Mesenchymal stem cell (in vitro differentiated cells and primary cell): ENCODE measurements around the gene SYNGR3.

ENCODE experiments used
- DNase-seq: peaks from one replicate; pipeline ENCODE4 v3.0.0-alpha.2; 2013
- H2AFZ ChIP-seq: one replicate; pipeline ENCODE4 v1.6.1; 2013; ENCODE audit warnings: low read depth, mild to moderate bottlenecking, control low read depth, inconsistent platforms, low read length, moderate library complexity
- H2AK5ac ChIP-seq: 2 replicates; pipeline ENCODE4 v1.6.1; 2013; ENCODE audit warnings: low read length, moderate library complexity, mild to moderate bottlenecking, inconsistent platforms; ENCODE audit not compliant: severe bottlenecking
- H2BK120ac ChIP-seq: one replicate; pipeline ENCODE4 v1.6.1; 2013; ENCODE audit warnings: low read depth, mild to moderate bottlenecking, inconsistent platforms, low read length, moderate library complexity
- H2BK12ac ChIP-seq, 2 experiments: one replicate each; pipeline ENCODE4 v1.6.1; 2013; ENCODE audit warnings: inconsistent platforms in 2 of 2, low read length in 2 of 2, mild to moderate bottlenecking in 2 of 2, moderate library complexity in 2 of 2, control low read depth in 1 of 2
- H2BK15ac ChIP-seq: one replicate; pipeline ENCODE4 v1.6.1; 2013; ENCODE audit warnings: mild to moderate bottlenecking, low read depth, inconsistent platforms; ENCODE audit not compliant: poor library complexity, severe bottlenecking
- H2BK5ac ChIP-seq: 2 replicates; pipeline ENCODE4 v1.6.1; 2013; ENCODE audit warnings: low read depth, mild to moderate bottlenecking, low read length, control low read depth, inconsistent platforms; ENCODE audit not compliant: poor library complexity, severe bottlenecking
- H3K14ac ChIP-seq, 2 experiments: one replicate each; pipeline ENCODE4 v1.6.1; 2013; ENCODE audit warnings: inconsistent platforms in 2 of 2, low read length in 2 of 2, control low read depth in 1 of 2, mild to moderate bottlenecking in 1 of 2, moderate library complexity in 1 of 2
- H3K18ac ChIP-seq, 2 experiments: one replicate each; pipeline ENCODE4 v1.6.1; 2013; ENCODE audit warnings: inconsistent platforms in 2 of 2, low read length in 2 of 2, control low read depth in 1 of 2, low read depth in 1 of 2, mild to moderate bottlenecking in 1 of 2
- H3K23ac ChIP-seq, 2 experiments: one replicate each; pipeline ENCODE4 v1.6.1; 2013; ENCODE audit warnings: inconsistent platforms in 2 of 2, low read length in 2 of 2, mild to moderate bottlenecking in 2 of 2, moderate library complexity in 2 of 2, control low read depth in 1 of 2
- H3K27ac ChIP-seq: 2 replicates; pipeline ENCODE4 v1.5.1; 2013; ENCODE audit warnings: mild to moderate bottlenecking, moderate library complexity, low read length, control low read depth, inconsistent platforms; ENCODE audit not compliant: poor library complexity, severe bottlenecking
- H3K27me3 ChIP-seq, 2 experiments: 2 replicates each; pipeline versions ENCODE4 v1.6.1 to v1.7.0; 2013; ENCODE audit warnings: low read length in 2 of 2, mild to moderate bottlenecking in 2 of 2, moderate library complexity in 2 of 2, control low read depth in 1 of 2, inconsistent platforms in 1 of 2; ENCODE audit not compliant: control insufficient read depth in 1 of 2, insufficient read depth in 1 of 2
- H3K36me3 ChIP-seq, 2 experiments: 2 replicates each; pipeline versions ENCODE4 v1.6.1 to v1.7.0; 2013; ENCODE audit warnings: low read length in 2 of 2, control low read depth in 1 of 2, inconsistent platforms in 1 of 2, low read depth in 1 of 2, mild to moderate bottlenecking in 1 of 2; ENCODE audit not compliant: insufficient read depth in 2 of 2, control insufficient read depth in 1 of 2
- H3K4ac ChIP-seq, 2 experiments: one replicate each; pipeline ENCODE4 v1.6.1; 2013; ENCODE audit warnings: inconsistent platforms in 2 of 2, low read length in 2 of 2, mild to moderate bottlenecking in 2 of 2, moderate library complexity in 2 of 2, control low read depth in 1 of 2, low read depth in 1 of 2
- H3K4me1 ChIP-seq: 2 replicates; pipeline ENCODE4 v1.6.1; 2013; ENCODE audit warnings: low read depth, low read length, control low read depth; ENCODE audit not compliant: control insufficient read depth, insufficient read depth
- H3K4me2 ChIP-seq: 2 replicates; pipeline ENCODE4 v1.6.1; 2013; ENCODE audit warnings: low read length, mild to moderate bottlenecking, inconsistent platforms; ENCODE audit not compliant: poor library complexity, severe bottlenecking
- H3K4me3 ChIP-seq, 2 experiments: 2 replicates each; pipeline versions ENCODE4 v1.5.1 to v1.7.0; 2013; ENCODE audit warnings: low read length in 2 of 2, mild to moderate bottlenecking in 2 of 2, control low read depth in 1 of 2, low read depth in 1 of 2; ENCODE audit not compliant: insufficient read depth in 1 of 2
- H3K79me1 ChIP-seq: replicated peaks from 2 replicates; pipeline ENCODE4 v1.6.1; 2013; ENCODE audit warnings: mild to moderate bottlenecking, control low read depth, low read length, inconsistent platforms; ENCODE audit not compliant: poor library complexity, severe bottlenecking
- H3K9ac ChIP-seq: 2 replicates; pipeline ENCODE4 v1.7.0; 2013; ENCODE audit warnings: mild to moderate bottlenecking, low read length, moderate library complexity
- H3K9me3 ChIP-seq: 2 replicates; pipeline ENCODE4 v1.7.0; 2013; ENCODE audit warnings: mild to moderate bottlenecking, low read length; ENCODE audit not compliant: control insufficient read depth
- H4K8ac ChIP-seq: one replicate; pipeline ENCODE4 v1.6.1; 2013; ENCODE audit warnings: inconsistent platforms, mild to moderate bottlenecking, low read length, moderate library complexity
- H4K91ac ChIP-seq: one replicate; pipeline ENCODE4 v1.6.1; 2013; ENCODE audit warnings: mild to moderate bottlenecking, low read length, inconsistent platforms
- WGBS: methylation state at CpG from one replicate; pipeline ENCODE4 v1.1.7; 2013; ENCODE audit warnings: mixed read lengths; 5-methylcytosine and 5-hydroxymethylcytosine counted together

SYNGR3 gene

GRCh38 chr16:1942047-1942809 is 47.5 kb upstream of the SYNGR3 start:
- Histone ChIP-seq H4K8ac (peak overlapping the region; percentile 70), H3K9ac (peak overlapping the region; percentile 86), H2BK120ac (no peak overlapping the region), H2BK12ac (no peak overlapping the region), H3K27ac (peak overlapping the region; percentile 1), H3K4ac (no peak overlapping the region), H3K36me3 (peaks cover 31 to 36% of the 10 kb centered on the region in 2 experiments), H2AFZ (peak overlapping the region; percentile 79), H2BK5ac (no peak overlapping the region), H3K4me3 (peak overlapping the region; percentile 88 to 92), H3K9me3 (no peaks in the 10 kb centered on the region), H2BK15ac (peak overlapping the region; percentile 95), H3K23ac (no peak overlapping the region), H2AK5ac (peak overlapping the region; percentile 8), H3K27me3 (no peaks in the 10 kb centered on the region), H3K4me1 (peaks cover 14% of the 10 kb centered on the region), H3K18ac (peak overlapping the region in 1 of 2 experiments; percentile 88), H3K4me2 (peak overlapping the region; percentile 93), H3K79me1 (peaks cover 10% of the 10 kb centered on the region), H3K14ac (no peak overlapping the region), H4K91ac (peak overlapping the region; percentile 48)
- WGBS, result 51% methylated on average over 11 of the region's 17 CpGs
- DNase-seq, result no peak

- H2AFZ ChIP-seq, result peak within 1 kb of the TSS; percentile 93
- peak within 1 kb of the TSS; percentile 38 to 76 for H3K4ac ChIP-seq
- H2BK12ac ChIP-seq, result peak within 1 kb of the TSS; percentile 24 to 38
- no peak within 1 kb of the TSS for H2BK5ac ChIP-seq
- peak within 1 kb of the TSS; percentile 8 for H2AK5ac ChIP-seq
- H3K14ac ChIP-seq, result peak within 1 kb of the TSS in 1 of 2 experiments; percentile 81
- peak within 1 kb of the TSS; percentile 93 for H3K4me2 ChIP-seq
- H3K27ac ChIP-seq, result peak within 1 kb of the TSS; percentile 1
- DNase-seq, result peak; percentile 99
- peak within 1 kb of the TSS; percentile 75 for H2BK120ac ChIP-seq
- peaks cover 10% of the 10 kb centered on the region for H3K79me1 ChIP-seq
- peak within 1 kb of the TSS; percentile 48 for H4K91ac ChIP-seq
- H3K27me3 ChIP-seq, result no peaks in the 10 kb centered on the region
- H3K4me1 ChIP-seq, result peaks cover 14% of the 10 kb centered on the region
- no peaks in the 10 kb centered on the region for H3K9me3 ChIP-seq
- H3K18ac ChIP-seq, result peak within 1 kb of the TSS; percentile 84 to 88
- H4K8ac ChIP-seq, result peak within 1 kb of the TSS; percentile 96
- peak within 1 kb of the TSS; percentile 86 for H3K9ac ChIP-seq
- peak within 1 kb of the TSS; percentile 95 for H2BK15ac ChIP-seq
- H3K4me3 ChIP-seq, result peak within 1 kb of the TSS; percentile 88 to 92
- H3K36me3 ChIP-seq, result peaks cover 24 to 28% of the 10 kb centered on the region in 2 experiments
- no peak within 1 kb of the TSS for H3K23ac ChIP-seq
- under 1% methylated on average over 64 of the region's 77 CpGs for WGBS
These were observed 46.7 kb upstream of the SYNGR3 start, which contains the start of gene MSRB1 for GRCh38 chr16:1942810-1943726. TSS of gene MSRB1 (minus strand) at chr16:1943199. CDS start at chr16:1943156, 43 bp downstream.

GRCh38 chr16:1944612-1945199 is 45.1 kb upstream of the SYNGR3 start:
- Histone ChIP-seq H3K9ac (no peak overlapping the region), H3K36me3 (peaks cover 11 to 14% of the 10 kb centered on the region in 2 experiments), H4K91ac (no peak overlapping the region), H3K79me1 (peaks cover 9% of the 10 kb centered on the region), H2AFZ (no peak overlapping the region), H4K8ac (no peak overlapping the region), H3K18ac (no peak overlapping the region), H2BK120ac (no peak overlapping the region), H3K27me3 (no peaks in the 10 kb centered on the region), H3K4ac (no peak overlapping the region), H3K4me3 (no peak overlapping the region), H3K14ac (no peak overlapping the region), H3K4me1 (peaks cover 14% of the 10 kb centered on the region), H3K23ac (no peak overlapping the region), H2BK5ac (no peak overlapping the region), H2AK5ac (no peak overlapping the region), H3K4me2 (no peak overlapping the region), H2BK15ac (no peak overlapping the region), H3K27ac (no peak overlapping the region), H2BK12ac (no peak overlapping the region), H3K9me3 (no peaks in the 10 kb centered on the region)
- DNase-seq, result no peak
- WGBS, result 94% methylated on average over 15 of the region's 21 CpGs
